Panc1 (cell line): Measurements from ENCODE around the gene TFDP2. TPM values are rescaled to one million over a fixed set of nuclear protein-coding genes. Genes with fewer than 3 reads are reported as not detected.

Source experiments
- ATAC-seq: fragments of 200-7000 bp; cut with Tn5 transposase; 2 replicates; pipeline ENCODE4 v1.9.1; 2020; ENCODE audit warnings: mild to moderate bottlenecking, moderate library complexity
- BruUV-seq: library from RNA; stranded (reverse); fragments of 400-500 nt; replicated peaks from 2 replicates; lab custom pipeline; 2021; lab: Mats Ljungman, UMichigan
- CTCF ChIA-PET: fragments of 300-600 bp; sonication (Branson Sonifier 250); formaldehyde crosslinking; loops from one replicate; lab custom pipeline; 2022; ENCODE audit warnings: antibody characterized with exemption; lab: Charles Lee
- POLR2A ChIA-PET: fragments of 300-600 bp; sonication (Branson Sonifier 250); formaldehyde crosslinking; loops from one replicate; lab custom pipeline; 2022; ENCODE audit warnings: antibody characterized with exemption; lab: Charles Lee
- DNase-seq: peaks from one replicate; pipeline ENCODE4 v3.0.0-alpha.2; 2010; ENCODE audit warnings: low read depth, low spot score
- H3K27ac ChIP-seq: 2 replicates; pipeline ENCODE4 v1.5.1; 2011; ENCODE audit warnings: mild to moderate bottlenecking, low read length, inconsistent platforms
- H3K27me3 ChIP-seq: fragments of 200-500 bp; sonication (Bioruptor generic); 2 replicates; pipeline ENCODE4 v1.6.0; 2014; ENCODE audit warnings: low read length, inconsistent platforms; ENCODE audit not compliant: control insufficient read depth, insufficient read depth
- H3K36me3 ChIP-seq: fragments of 200-500 bp; sonication (Bioruptor generic); 2 replicates; pipeline ENCODE4 v1.5.1; 2014; ENCODE audit warnings: inconsistent platforms, mild to moderate bottlenecking, low read length, moderate library complexity; ENCODE audit not compliant: control insufficient read depth, insufficient read depth
- H3K4me1 ChIP-seq: 2 replicates; pipeline ENCODE4 v1.5.1; 2011; ENCODE audit warnings: inconsistent platforms, mild to moderate bottlenecking, low read length, moderate library complexity; ENCODE audit not compliant: control insufficient read depth, insufficient read depth
- H3K4me3 ChIP-seq, 2 experiments: 2 replicates each; pipeline ENCODE4 v1.5.1; 2011 to 2012; ENCODE audit warnings: low read depth in 2 of 2, low read length in 2 of 2, mild to moderate bottlenecking in 2 of 2, inconsistent platforms in 1 of 2, moderate library complexity in 1 of 2
- H3K9me3 ChIP-seq: fragments of 200-500 bp; sonication (Bioruptor generic); 2 replicates; pipeline ENCODE4 v1.5.1; 2014; ENCODE audit warnings: low read depth, mild to moderate bottlenecking, inconsistent platforms, low read length, moderate library complexity; ENCODE audit not compliant: control insufficient read depth, insufficient read depth
- CTCF ChIP-seq: fragments of 450-650 bp; IDR thresholded peaks from 2 replicates; pipeline ENCODE4 v1.5.1; 2017; ENCODE audit warnings: mild to moderate bottlenecking
- POLR2AphosphoS5 ChIP-seq: IDR thresholded peaks from 2 replicates; pipeline ENCODE4 v1.6.1; 2012; ENCODE audit warnings: mild to moderate bottlenecking, low read depth, low read length, moderate library complexity
- REST ChIP-seq, 2 experiments: IDR thresholded peaks; 2 replicates each; pipeline ENCODE4 v1.6.1; 2011 to 2012; ENCODE audit warnings: low read depth in 2 of 2, control low read depth in 1 of 2, low read length in 1 of 2, mild to moderate bottlenecking in 1 of 2, moderate library complexity in 1 of 2; ENCODE audit not compliant: insufficient read depth in 1 of 2
- SIN3A ChIP-seq: IDR thresholded peaks from 2 replicates; pipeline ENCODE4 v1.6.1; 2012; ENCODE audit warnings: low read depth, mild to moderate bottlenecking, low read length, moderate library complexity, borderline replicate concordance; ENCODE audit not compliant: insufficient read depth
- TCF7L2 ChIP-seq: IDR thresholded peaks from 2 replicates; pipeline ENCODE4 v1.6.1; 2011; ENCODE audit warnings: mild to moderate bottlenecking, low read depth, low read length, inconsistent platforms
- in situ Hi-C: cut with HindIII; loops from 2 replicates; pipeline ENCODE4 v1.10.0; 2016; ENCODE audit warnings: low sequenced_read_pairs, low pct_unique_long_range_greater_than_20kb
- intact Hi-C: fragments of 100-400 bp; cut with micrococcal nuclease; formaldehyde crosslinking; loops from one replicate; pipeline ENCODE4 v1.10.0; 2022; ENCODE audit not compliant: unreplicated experiment
- total RNA-seq: library from RNA; stranded (reverse); gene quantifications from one replicate; pipeline ENCODE4 v1.2.1, GENCODE V29; 2021; ENCODE audit not compliant: unreplicated experiment

Gene TFDP2
- total RNA-seq, 1 experiment from 2014 or later = 66.3 TPM

GRCh38 chr3:142027735-142028134 is 121.6 kb downstream of the TFDP2 start:
- no peaks in the 10 kb centered on the region for H3K27me3 ChIP-seq
- no peaks in the 10 kb centered on the region for H3K9me3 ChIP-seq
- peaks cover 26% of the 10 kb centered on the region for H3K4me1 ChIP-seq
- no peak for DNase-seq
- peak; percentile 82 for ATAC-seq
- in situ Hi-C loops (no loop called here), intact Hi-C loops (loop anchor here (2.0 kb wide), 1 partner anchor 65 kb away; no protein-coding TSS in a partner anchor)
- TF ChIP-seq POLR2AphosphoS5 (no peak), SIN3A (no peak), REST (IDR thresholded peaks at IDR 0.05; ENCODE audit: insufficient read depth in 1 of 2, low read depth in 2 of 2, low read length in 1 of 2) (no peak), TCF7L2 (peak; percentile 40; the same call in 1 of the 2 replicates), CTCF (no peak)
- ChIA-PET POLR2A (no interaction called here), CTCF (no interaction called here)
- peak overlapping the region; percentile 89 for H3K27ac ChIP-seq
- TSS peak; percentile 78 for BruUV-seq
- peaks cover 4% of the 10 kb centered on the region; the same call in 1 of the 2 replicates for H3K36me3 ChIP-seq
- peak overlapping the region; percentile 54 to 59 for H3K4me3 ChIP-seq

- Histone ChIP-seq H3K27me3 (no peaks in the 10 kb centered on the region), H3K9me3 (no peaks in the 10 kb centered on the region), H3K27ac (peak overlapping the region; percentile 89), H3K36me3 (peaks cover 4% of the 10 kb centered on the region; the same call in 1 of the 2 replicates), H3K4me1 (peaks cover 26% of the 10 kb centered on the region), H3K4me3 (peak overlapping the region; percentile 54 to 59)
- intact Hi-C loops (no loop called here), in situ Hi-C loops (no loop called here)
- ChIA-PET CTCF (no interaction called here), POLR2A (no interaction called here)
- no TSS peak for BruUV-seq
- no peak for DNase-seq
- no peak for ATAC-seq
- no peak for TF ChIP-seq CTCF
- no peak for TF ChIP-seq TCF7L2
- TF ChIP-seq SIN3A = no peak
- no peak for TF ChIP-seq POLR2AphosphoS5
- no peak for TF ChIP-seq REST (IDR thresholded peaks at IDR 0.05; ENCODE audit: insufficient read depth in 1 of 2, low read depth in 2 of 2, low read length in 1 of 2)
These were observed 122.0 kb downstream of the TFDP2 start for GRCh38 chr3:142027300-142027699.
